ENCODE data around the gene NAV1.

DNA sequence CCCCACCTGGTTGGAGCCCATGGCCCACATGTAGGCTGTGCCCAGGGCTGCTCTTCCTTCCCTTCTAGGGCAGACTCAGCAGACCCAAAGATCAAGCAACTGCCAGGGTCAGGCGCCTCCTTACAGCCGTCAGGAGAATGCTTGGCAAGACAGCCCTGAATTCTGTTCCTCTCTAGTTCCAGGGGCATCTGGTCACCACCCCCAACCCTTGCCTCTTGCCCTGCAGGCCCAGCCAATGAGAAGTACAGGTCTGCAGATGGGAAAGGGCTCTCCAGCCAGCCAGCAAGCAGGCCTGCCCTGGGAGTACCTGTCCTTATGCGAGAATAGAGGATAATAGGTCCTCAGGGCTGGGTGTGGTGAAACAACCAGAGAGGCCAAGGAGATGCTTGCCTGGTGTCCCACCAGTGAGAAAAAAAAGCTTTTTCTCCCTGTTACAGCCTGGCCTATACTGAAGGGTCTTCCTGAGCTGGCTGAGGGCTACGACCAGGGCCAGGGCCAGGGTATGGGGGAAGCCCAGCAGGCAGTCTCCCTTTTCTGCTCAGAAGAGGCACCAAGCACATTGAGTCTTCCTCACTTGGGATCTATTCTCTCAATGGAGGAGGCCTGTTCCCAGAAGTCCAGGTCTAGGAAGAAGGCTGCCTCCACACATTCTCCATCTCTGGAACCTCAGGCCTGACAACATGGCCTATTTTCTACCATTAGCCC, 31.4 kb downstream of the NAV1 start:
- TF ChIP-seq EZH2 (IDR thresholded peaks at IDR 0.05; ENCODE audit: low read depth), result no peak
- TF ChIP-seq, protein P1, sequence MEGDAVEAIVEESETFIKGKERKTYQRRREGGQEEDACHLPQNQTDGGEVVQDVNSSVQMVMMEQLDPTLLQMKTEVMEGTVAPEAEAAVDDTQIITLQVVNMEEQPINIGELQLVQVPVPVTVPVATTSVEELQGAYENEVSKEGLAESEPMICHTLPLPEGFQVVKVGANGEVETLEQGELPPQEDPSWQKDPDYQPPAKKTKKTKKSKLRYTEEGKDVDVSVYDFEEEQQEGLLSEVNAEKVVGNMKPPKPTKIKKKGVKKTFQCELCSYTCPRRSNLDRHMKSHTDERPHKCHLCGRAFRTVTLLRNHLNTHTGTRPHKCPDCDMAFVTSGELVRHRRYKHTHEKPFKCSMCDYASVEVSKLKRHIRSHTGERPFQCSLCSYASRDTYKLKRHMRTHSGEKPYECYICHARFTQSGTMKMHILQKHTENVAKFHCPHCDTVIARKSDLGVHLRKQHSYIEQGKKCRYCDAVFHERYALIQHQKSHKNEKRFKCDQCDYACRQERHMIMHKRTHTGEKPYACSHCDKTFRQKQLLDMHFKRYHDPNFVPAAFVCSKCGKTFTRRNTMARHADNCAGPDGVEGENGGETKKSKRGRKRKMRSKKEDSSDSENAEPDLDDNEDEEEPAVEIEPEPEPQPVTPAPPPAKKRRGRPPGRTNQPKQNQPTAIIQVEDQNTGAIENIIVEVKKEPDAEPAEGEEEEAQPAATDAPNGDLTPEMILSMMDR (conservative IDR thresholded peaks at IDR 0.05), result no peak
